HG02885 (cell line): Measurements from ENCODE around the gene IL1RN.

Source experiments
- ATAC-seq: cut with Tn5 transposase; IDR thresholded peaks from one replicate; pipeline ENCODE4 v1.9.1; 2021; ENCODE audit warnings: mild to moderate bottlenecking; ENCODE audit not compliant: unreplicated experiment, poor library complexity

Gene IL1RN

GRCh38 chr2:113124984-113125855 lies 2.2 kb upstream of the IL1RN start:
- no peak for ATAC-seq

GRCh38 chr2:113127646-113128570 lies 510 bp downstream of the IL1RN start:
- no peak for ATAC-seq

GRCh38 chr2:113129519-113130078 lies 2.2 kb downstream of the IL1RN start:
- no peak for ATAC-seq

- ATAC-seq: no peak
Observed at GRCh38 chr2:113131352-113132185, 4.2 kb downstream of the IL1RN start.

GRCh38 chr2:113132414-113133021 lies 5.1 kb downstream of the IL1RN start:
- ATAC-seq: no peak

- ATAC-seq: no peak
Observed at GRCh38 chr2:113133704-113134598, 6.6 kb downstream of the IL1RN start.

- no peak for ATAC-seq
Observed at GRCh38 chr2:113134717-113135116, 7.3 kb downstream of the IL1RN start.

GRCh38 chr2:113135317-113135716 lies 7.9 kb downstream of the IL1RN start:
- ATAC-seq: no peak

- ATAC-seq: no peak
Observed at GRCh38 chr2:113136828-113137775, 9.7 kb downstream of the IL1RN start.

GRCh38 chr2:113137827-113138226 lies 10.4 kb downstream of the IL1RN start:
- ATAC-seq: no peak

- ATAC-seq: peak; percentile 72
Observed at GRCh38 chr2:113138428-113139322, 11.3 kb downstream of the IL1RN start.

- no peak for ATAC-seq
Observed at GRCh38 chr2:113141451-113141850, 14.1 kb downstream of the IL1RN start.

- ATAC-seq: no peak
Observed at GRCh38 chr2:113142290-113142689, 14.9 kb downstream of the IL1RN start.

GRCh38 chr2:113144259-113144658 lies 16.9 kb downstream of the IL1RN start:
- no peak for ATAC-seq

GRCh38 chr2:113148606-113149552 lies 21.5 kb downstream of the IL1RN start:
- ATAC-seq: no peak
